H54 (cell line): ENCODE measurements around the gene TSSK2.

Experiments
- DNase-seq: peaks from one replicate; pipeline ENCODE4 v3.0.0; 2011; ENCODE audit warnings: low spot score, mixed read lengths; ENCODE audit not compliant: insufficient read length
- FAIRE-seq: peaks from 3 replicates; lab custom pipeline; 2011; peaks lifted over from hg19 to GRCh38; lab: Jason Lieb, UNC
- POLR2A ChIP-seq: IDR thresholded peaks from 2 replicates; pipeline ENCODE4 v1.6.1; 2011; ENCODE audit warnings: low read depth, mild to moderate bottlenecking, low read length

Gene TSSK2

DNA sequence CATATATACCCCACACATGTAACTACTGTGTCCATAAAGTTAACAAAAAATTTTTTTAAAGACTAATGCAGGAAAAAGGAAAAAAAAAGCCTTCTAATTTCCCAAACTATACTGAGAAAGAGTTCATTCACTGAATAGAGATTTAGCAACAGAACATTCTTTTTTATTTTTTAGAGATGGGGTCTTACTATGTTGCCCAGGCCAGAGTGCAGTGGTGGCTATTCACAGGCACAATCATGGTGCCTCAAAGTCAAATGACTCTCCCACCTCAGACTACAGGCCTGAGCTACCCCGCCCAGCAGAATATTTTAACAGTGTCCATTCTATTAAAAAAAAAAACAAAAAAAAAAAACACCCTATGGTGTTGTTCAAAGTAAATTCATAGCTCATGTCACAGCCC is 34.6 kb upstream of the TSSK2 start:
- DNase-seq (no peak), FAIRE-seq (no peak)
- TF ChIP-seq POLR2A, result no peak

GRCh38 chr22:19097518-19097917 is 33.6 kb upstream of the TSSK2 start:
- no peak for FAIRE-seq

DNA sequence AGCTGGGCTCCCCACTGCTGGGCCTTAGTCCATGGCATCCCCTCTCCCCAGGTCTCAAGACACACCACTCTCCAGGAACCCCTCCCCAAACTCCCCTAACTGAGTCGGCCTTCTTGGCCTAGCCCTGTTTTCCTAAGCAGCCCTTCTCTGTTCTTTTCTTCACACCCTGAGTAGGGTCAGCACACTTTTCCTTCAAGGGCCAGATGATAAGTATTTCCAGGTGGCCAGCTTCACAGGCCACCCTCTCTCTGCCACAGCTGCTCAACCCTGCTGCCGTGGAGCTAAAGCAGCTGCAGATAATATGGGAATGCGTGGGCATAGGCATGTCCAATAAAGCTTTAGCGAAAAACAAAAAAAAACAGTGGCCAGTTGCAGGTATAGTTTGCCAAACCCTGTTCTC is 33.0 kb upstream of the TSSK2 start:
- DNase-seq, result no peak
- FAIRE-seq, result no peak
- TF ChIP-seq POLR2A, result no peak

More at GRCh38 chr22:19097518-19097917, 33.6 kb upstream of the TSSK2 start:
- DNase-seq, result no peak
- no peak for TF ChIP-seq POLR2A

- no peak for DNase-seq
- no peak for FAIRE-seq
- TF ChIP-seq POLR2A, result no peak
These were observed 27.0 kb upstream of the TSSK2 start for GRCh38 chr22:19103880-19104821.

DNA sequence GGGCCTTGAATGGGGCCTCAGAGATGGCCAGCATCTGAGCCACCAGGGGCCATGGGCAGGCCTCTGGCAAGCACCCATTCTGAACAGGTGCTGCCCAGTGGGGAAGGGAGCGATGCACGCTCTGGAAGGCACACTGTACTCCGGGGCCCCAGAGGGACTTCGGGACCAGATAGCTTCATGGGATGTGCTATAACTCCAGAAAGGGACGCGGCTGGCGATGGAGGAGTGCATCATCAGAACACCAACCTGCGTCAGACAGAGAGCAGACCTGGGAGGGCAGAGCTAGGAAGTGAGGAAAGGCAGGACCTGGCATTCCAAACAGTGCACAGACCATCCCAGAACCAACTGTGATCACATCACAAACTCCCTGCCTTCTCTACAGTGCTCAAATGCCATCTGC is 25.7 kb upstream of the TSSK2 start:
- no peak for FAIRE-seq

GRCh38 chr22:19105867-19106802 is 25.0 kb upstream of the TSSK2 start:
- FAIRE-seq (no peak), DNase-seq (no peak)
- TF ChIP-seq POLR2A, result no peak

More for the DNA sequence above, 25.7 kb upstream of the TSSK2 start:
- DNase-seq, result no peak
- no peak for TF ChIP-seq POLR2A

GRCh38 chr22:19106886-19107729 is 24.0 kb upstream of the TSSK2 start:
- DNase-seq, result no peak
- FAIRE-seq, result no peak
- no peak for TF ChIP-seq POLR2A

DNA sequence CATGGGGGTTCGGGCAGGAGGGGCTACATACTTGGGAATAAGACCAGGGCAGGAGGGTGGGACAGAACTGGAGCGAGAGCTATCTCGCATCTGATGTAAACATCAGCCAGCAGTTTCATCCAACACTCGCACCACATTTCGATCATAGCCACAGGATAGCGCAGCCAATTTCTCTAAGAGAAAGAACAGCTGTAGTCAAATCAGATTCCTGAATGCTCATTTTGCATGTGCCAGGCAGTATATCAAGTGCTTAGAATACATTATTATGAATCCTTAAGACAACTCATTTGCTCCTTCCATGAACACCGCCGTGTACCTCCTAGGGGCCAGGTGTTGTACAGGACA is 23.4 kb upstream of the TSSK2 start:
- no peak for TF ChIP-seq POLR2A
- DNase-seq, result no peak
- no peak for FAIRE-seq

DNA sequence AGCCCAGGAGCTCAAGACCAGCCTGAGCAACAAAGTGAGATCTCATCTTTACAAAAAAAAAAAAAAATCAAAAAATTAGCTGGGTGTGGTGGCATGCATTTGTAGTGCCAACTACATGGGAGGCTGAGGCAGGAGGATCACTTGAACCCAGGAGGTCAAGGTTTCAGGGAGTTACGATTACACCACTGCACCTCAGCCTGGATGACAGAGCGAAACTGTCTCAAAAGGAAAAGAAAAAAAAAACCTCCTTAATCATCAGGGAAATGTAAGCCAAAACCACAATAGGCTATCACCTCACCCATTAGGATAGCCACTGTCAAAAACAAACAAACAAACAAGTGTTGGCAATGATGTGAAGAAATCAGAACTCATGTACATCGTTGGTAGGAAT is 22.3 kb upstream of the TSSK2 start:
- FAIRE-seq (no peak), DNase-seq (no peak)
- TF ChIP-seq POLR2A, result no peak

GRCh38 chr22:19109198-19110063 is 21.7 kb upstream of the TSSK2 start:
- DNase-seq, result no peak
- no peak for TF ChIP-seq POLR2A
- peak; percentile 15 for FAIRE-seq

DNA sequence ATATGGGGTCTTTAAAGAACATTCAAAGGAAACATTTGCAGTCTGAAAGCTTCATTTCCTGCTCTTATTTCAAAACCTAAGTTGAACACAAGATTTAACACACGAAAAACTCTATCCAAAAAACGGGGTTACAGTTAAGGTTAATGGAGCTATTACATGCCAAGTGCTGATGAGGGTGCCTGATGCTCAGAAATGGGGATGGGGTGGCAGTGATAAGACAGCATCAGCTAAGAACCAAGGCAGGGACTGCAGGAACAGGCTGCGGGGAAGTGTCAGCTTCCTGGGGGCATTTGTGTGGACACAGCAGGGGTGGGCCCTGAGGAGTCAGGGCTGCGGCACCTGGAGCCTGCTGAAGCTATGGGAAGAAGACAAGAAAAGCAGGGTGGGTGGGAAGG is 21.0 kb upstream of the TSSK2 start:
- no peak for FAIRE-seq
- TF ChIP-seq POLR2A, result no peak
- DNase-seq, result no peak

DNA sequence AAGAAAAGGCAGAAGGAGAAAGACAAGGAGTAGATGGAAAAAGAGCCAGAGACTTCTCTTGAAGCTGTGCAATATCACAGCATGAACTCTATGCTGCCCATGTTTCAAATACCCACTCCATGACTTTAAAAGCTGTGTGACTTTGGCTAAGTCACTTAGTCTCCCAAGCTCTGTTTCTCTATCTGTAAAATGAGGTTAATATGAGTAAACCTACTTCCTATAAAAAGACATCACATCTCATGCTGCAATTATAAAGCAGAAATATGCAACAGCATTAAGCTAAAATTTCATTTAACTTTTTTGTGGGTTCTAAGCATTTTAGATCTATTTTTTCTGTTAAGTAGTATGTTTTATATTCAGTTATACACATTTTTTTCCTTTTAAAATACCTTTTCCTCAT is 20.5 kb upstream of the TSSK2 start:
- FAIRE-seq, result no peak
- TF ChIP-seq POLR2A, result no peak
- no peak for DNase-seq
